ENCODE measurements around the gene DUS3L.

DNA sequence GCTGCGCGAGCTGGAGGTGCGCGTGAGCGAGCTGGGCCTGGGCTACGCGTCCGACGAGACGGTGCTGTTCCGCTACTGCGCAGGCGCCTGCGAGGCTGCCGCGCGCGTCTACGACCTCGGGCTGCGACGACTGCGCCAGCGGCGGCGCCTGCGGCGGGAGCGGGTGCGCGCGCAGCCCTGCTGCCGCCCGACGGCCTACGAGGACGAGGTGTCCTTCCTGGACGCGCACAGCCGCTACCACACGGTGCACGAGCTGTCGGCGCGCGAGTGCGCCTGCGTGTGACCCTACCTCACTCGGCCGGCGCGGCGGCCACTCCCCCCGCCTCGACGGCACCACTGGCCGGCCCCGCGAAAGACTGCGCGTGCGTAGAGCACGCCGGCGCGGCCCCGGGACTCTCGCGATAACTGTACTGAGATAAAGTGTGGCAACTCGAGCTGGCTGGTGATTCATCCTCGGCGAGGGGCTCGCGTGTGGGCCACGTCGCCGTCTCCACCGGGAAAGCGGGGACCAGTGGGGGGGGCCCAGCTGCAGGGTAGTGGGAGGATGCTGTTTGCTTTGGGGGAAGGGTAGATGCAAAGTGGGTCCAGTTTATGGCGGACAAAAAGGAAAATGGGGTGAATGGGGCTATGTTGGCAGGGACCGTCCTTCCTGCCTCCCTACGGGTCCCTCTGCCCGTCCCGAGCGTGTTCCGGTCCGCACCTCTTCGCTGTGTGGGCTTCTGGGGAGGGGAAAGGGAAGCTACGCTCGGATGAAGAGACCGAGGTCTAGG, 37.1 kb upstream of the DUS3L start:
- TF ChIP-seq, protein P1, sequence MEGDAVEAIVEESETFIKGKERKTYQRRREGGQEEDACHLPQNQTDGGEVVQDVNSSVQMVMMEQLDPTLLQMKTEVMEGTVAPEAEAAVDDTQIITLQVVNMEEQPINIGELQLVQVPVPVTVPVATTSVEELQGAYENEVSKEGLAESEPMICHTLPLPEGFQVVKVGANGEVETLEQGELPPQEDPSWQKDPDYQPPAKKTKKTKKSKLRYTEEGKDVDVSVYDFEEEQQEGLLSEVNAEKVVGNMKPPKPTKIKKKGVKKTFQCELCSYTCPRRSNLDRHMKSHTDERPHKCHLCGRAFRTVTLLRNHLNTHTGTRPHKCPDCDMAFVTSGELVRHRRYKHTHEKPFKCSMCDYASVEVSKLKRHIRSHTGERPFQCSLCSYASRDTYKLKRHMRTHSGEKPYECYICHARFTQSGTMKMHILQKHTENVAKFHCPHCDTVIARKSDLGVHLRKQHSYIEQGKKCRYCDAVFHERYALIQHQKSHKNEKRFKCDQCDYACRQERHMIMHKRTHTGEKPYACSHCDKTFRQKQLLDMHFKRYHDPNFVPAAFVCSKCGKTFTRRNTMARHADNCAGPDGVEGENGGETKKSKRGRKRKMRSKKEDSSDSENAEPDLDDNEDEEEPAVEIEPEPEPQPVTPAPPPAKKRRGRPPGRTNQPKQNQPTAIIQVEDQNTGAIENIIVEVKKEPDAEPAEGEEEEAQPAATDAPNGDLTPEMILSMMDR (IDR thresholded peaks at IDR 0.05): no peak
- no peak for TF ChIP-seq POLR2A (IDR thresholded peaks at IDR 0.05)
